Tibial nerve (tissue), 3 donors: Measurements from ENCODE around the gene TMEM132D.

Experiments used
- CTCF ChIP-seq, 5 experiments: fragments of 200-600 bp in 3 of 5; fragments of 450-650 bp in 2 of 5; sonication (generic) in 3 of 5; IDR thresholded peaks; one replicate each; pipeline ENCODE4 v1.5.1; 2016 to 2019; ENCODE audit warnings: antibody characterized with exemption in 5 of 5, mild to moderate bottlenecking in 3 of 5, moderate library complexity in 2 of 5
- POLR2A ChIP-seq, 2 donors: fragments of 450-650 bp; IDR thresholded peaks; one replicate each; pipeline ENCODE4 v1.6.1; 2017; ENCODE audit warnings: antibody characterized with exemption in 2 of 2, mild to moderate bottlenecking in 2 of 2, moderate library complexity in 2 of 2

- TF ChIP-seq CTCF (IDR thresholded peaks at IDR 0.05), result no peak
- no peak for TF ChIP-seq POLR2A (IDR thresholded peaks at IDR 0.05)
These were observed 480.7 kb downstream of the TMEM132D start for GRCh38 chr12:129423041-129423580.
